Naive thymus-derived CD4-positive, alpha-beta T cell (primary cell): ENCODE data around the gene GANAB. TPM values are rescaled to one million over a fixed set of nuclear protein-coding genes. Genes with fewer than 3 reads are reported as not detected.
A peak's percentile ranks its signal among the peaks of the same experiment; 100 is the strongest.

ENCODE experiments used
- ATAC-seq: fragments of 150-1000 bp; cut with Tn5 transposase; 2 replicates; pipeline ENCODE4 v1.10.0; 2021; ENCODE audit warnings: mild to moderate bottlenecking, moderate library complexity
- CTCF ChIA-PET: fragments of 350-600 bp; sonication (Branson Sonifier 250); formaldehyde crosslinking; loops from one replicate; lab custom pipeline; 2021; ENCODE audit warnings: antibody characterized with exemption; lab: Charles Lee
- POLR2A ChIA-PET: fragments of 350-600 bp; sonication (Branson Sonifier 250); formaldehyde crosslinking; loops from one replicate; lab custom pipeline; 2021; ENCODE audit warnings: antibody characterized with exemption, inconsistent platforms; lab: Charles Lee
- DNase-seq, 9 donors: peaks; one replicate each; pipeline versions ENCODE4 v3.0.0 to v3.0.0-alpha.2; 2020 to 2022; ENCODE audit warnings: mixed read lengths in 1 of 9
- H3K27ac ChIP-seq: one replicate; pipeline ENCODE4 v1.7.0; 2013; ENCODE audit warnings: mild to moderate bottlenecking, low read depth, low read length, moderate library complexity
- H3K27me3 ChIP-seq, 2 donors: one replicate each; pipeline ENCODE4 v1.7.0; 2013; ENCODE audit warnings: low read length in 2 of 2, mild to moderate bottlenecking in 2 of 2, moderate library complexity in 2 of 2; ENCODE audit not compliant: control insufficient read depth in 2 of 2, insufficient read depth in 2 of 2
- H3K36me3 ChIP-seq, 3 experiments: 1 replicate in 2 of 3; 2 replicates in 1 of 3; pipeline ENCODE4 v1.7.0; 2013; ENCODE audit warnings: low read length in 3 of 3, mild to moderate bottlenecking in 3 of 3, moderate library complexity in 1 of 3; ENCODE audit not compliant: insufficient read depth in 3 of 3, control insufficient read depth in 2 of 3
- H3K4me1 ChIP-seq, 2 donors: one replicate each; pipeline ENCODE4 v1.7.0; 2013; ENCODE audit warnings: low read length in 2 of 2, mild to moderate bottlenecking in 2 of 2, moderate library complexity in 1 of 2; ENCODE audit not compliant: control insufficient read depth in 2 of 2, insufficient read depth in 2 of 2
- H3K4me3 ChIP-seq: 2 replicates; pipeline ENCODE4 v1.7.0; 2013; ENCODE audit warnings: mild to moderate bottlenecking, low read length
- H3K9me3 ChIP-seq, 3 experiments: 1 replicate in 2 of 3; 2 replicates in 1 of 3; pipeline ENCODE4 v1.7.0; 2013; ENCODE audit warnings: low read length in 3 of 3; ENCODE audit not compliant: control insufficient read depth in 2 of 3
- H3K27ac Mint-ChIP-seq, 9 donors: one replicate each; pipeline ENCODE4 v1.8.0; 2020 to 2022; ENCODE audit warnings: mixed read lengths in 9 of 9, mild to moderate bottlenecking in 8 of 9, moderate library complexity in 5 of 9, inconsistent platforms in 2 of 9
- H3K27me3 Mint-ChIP-seq, 5 donors: one replicate each; pipeline ENCODE4 v1.8.0; 2021 to 2022; ENCODE audit warnings: mixed read lengths in 5 of 5, mild to moderate bottlenecking in 1 of 5
- H3K36me3 Mint-ChIP-seq, 5 donors: one replicate each; pipeline ENCODE4 v1.8.0; 2020 to 2022; ENCODE audit warnings: mixed read lengths in 5 of 5, mild to moderate bottlenecking in 3 of 5, inconsistent platforms in 1 of 5
- H3K4me1 Mint-ChIP-seq, 7 donors: one replicate each; pipeline ENCODE4 v1.8.0; 2020 to 2022; ENCODE audit warnings: mixed read lengths in 7 of 7, mild to moderate bottlenecking in 3 of 7, inconsistent platforms in 1 of 7
- H3K4me3 Mint-ChIP-seq, 10 donors: one replicate each; pipeline ENCODE4 v1.8.0; 2020 to 2022; ENCODE audit warnings: mild to moderate bottlenecking in 10 of 10, mixed read lengths in 10 of 10, moderate library complexity in 6 of 10, inconsistent platforms in 2 of 10
- H3K9me3 Mint-ChIP-seq, 11 donors: one replicate each; pipeline ENCODE4 v1.8.0; 2020 to 2022; ENCODE audit warnings: mixed read lengths in 11 of 11, mild to moderate bottlenecking in 4 of 11, inconsistent platforms in 1 of 11, moderate library complexity in 1 of 11
- intact Hi-C, 2 donors: fragments of 100-400 bp; cut with micrococcal nuclease; formaldehyde crosslinking; loops; one replicate each; pipeline ENCODE4 v1.15.1; 2023
- polyA plus RNA-seq, 2 donors: library from polyadenylated mRNA; unstranded; fragments of 300-500 nt; fragmentation: Illumina TruSeq; gene quantifications; one replicate each; pipeline ENCODE4 v1.2.3, GENCODE V29; 2021
- total RNA-seq, 6 experiments: library from RNA in 5 of 6; stranded (reverse) in 5 of 6; gene quantifications; 1 replicate in 5 of 6; 2 replicates in 1 of 6; pipeline ENCODE4 v1.2.3 and lab custom pipeline; 2021 to 2026

Gene GANAB
- total and polyA plus RNA-seq, 7 experiments from 2014 or later = 157 to 313 (median 217) TPM

GRCh38 chr11:62610814-62611704 is 35.4 kb downstream of the GANAB start:
- CTCF ChIA-PET = interaction anchor here (0.6 to 4.1 kb wide), 10 partner anchors 9 to 83 kb away, joined by 3 to 27 read pairs (median 4); partner anchors contain the start of genes B3GAT3, C11orf98, CSKMT and EEF1G

GRCh38 chr11:62610403-62610802 is 36.0 kb downstream of the GANAB start:
- ATAC-seq (no peak), DNase-seq (no peak)
- H3K4me3 Mint-ChIP-seq = peak overlapping the region; percentile 50 to 100 (median 82)
- peaks cover 0 to 54% (median 0%) of the 10 kb centered on the region in 3 experiments for H3K36me3 ChIP-seq
- H3K4me1 Mint-ChIP-seq = peaks cover 31 to 59% (median 52%) of the 10 kb centered on the region in 7 donors
- H3K27me3 ChIP-seq = no peaks in the 10 kb centered on the region
- no peaks in the 10 kb centered on the region for H3K27me3 Mint-ChIP-seq
- peaks cover 19 to 32% of the 10 kb centered on the region in 2 donors for H3K4me1 ChIP-seq
- no peaks in the 10 kb centered on the region for H3K9me3 ChIP-seq
- ChIA-PET POLR2A (interaction anchor here (1.0 to 12.0 kb wide), 13 partner anchors 11 to 231 kb away, joined by 3 to 219 read pairs (median 8); partner anchors contain the start of genes B3GAT3, C11orf98, CSKMT and HNRNPUL2), CTCF (interaction anchor here (0.6 to 4.1 kb wide), 6 partner anchors 10 to 246 kb away, joined by 3 to 27 read pairs (median 4); partner anchors contain the start of genes C11orf98, CSKMT and TUT1)
- no peaks in the 10 kb centered on the region for H3K9me3 Mint-ChIP-seq
- H3K27ac ChIP-seq = peak overlapping the region; percentile 92
- no peak overlapping the region for H3K4me3 ChIP-seq
- H3K36me3 Mint-ChIP-seq = peaks cover 0 to 25% (median 5%) of the 10 kb centered on the region in 5 donors
- peak overlapping the region in 8 of 9 donors; percentile 48 to 97 (median 75) for H3K27ac Mint-ChIP-seq
- intact Hi-C loops = loop anchor here in 1 of 2 donors (5.0 kb wide), 1 partner anchor 232 kb away; no protein-coding TSS in a partner anchor

More at GRCh38 chr11:62610814-62611704, 35.4 kb downstream of the GANAB start:
- no peak for ATAC-seq
- H3K4me3 ChIP-seq = peak overlapping the region; percentile 99
- H3K27ac Mint-ChIP-seq = peak overlapping the region; percentile 93 to 100 (median 97)
- no peaks in the 10 kb centered on the region for H3K27me3 ChIP-seq
- H3K4me1 ChIP-seq = peaks cover 19 to 32% of the 10 kb centered on the region in 2 donors
- H3K4me1 Mint-ChIP-seq = peaks cover 31 to 59% (median 51%) of the 10 kb centered on the region in 7 donors
- no peaks in the 10 kb centered on the region for H3K9me3 ChIP-seq
- H3K27ac ChIP-seq = peak overlapping the region; percentile 92
- POLR2A ChIA-PET = interaction anchor here (0.8 to 12.0 kb wide), 18 partner anchors 10 to 245 kb away, joined by 3 to 219 read pairs (median 8); partner anchors contain the start of genes B3GAT3, C11orf98, CSKMT and EEF1G
- H3K36me3 Mint-ChIP-seq = peaks cover 0 to 25% (median 5%) of the 10 kb centered on the region in 5 donors
- peaks cover 0 to 51% (median 0%) of the 10 kb centered on the region in 3 experiments for H3K36me3 ChIP-seq
- no peaks in the 10 kb centered on the region for H3K9me3 Mint-ChIP-seq
- no peaks in the 10 kb centered on the region for H3K27me3 Mint-ChIP-seq
- intact Hi-C loops = loop anchor here in 1 of 2 donors (5.0 kb wide), 1 partner anchor 231 kb away; no protein-coding TSS in a partner anchor
- peak overlapping the region; percentile 89 to 100 (median 96) for H3K4me3 Mint-ChIP-seq
- no peak for DNase-seq

- no peaks in the 10 kb centered on the region for H3K9me3 ChIP-seq
- H3K27ac ChIP-seq = no peak overlapping the region
- peaks cover 19 to 32% of the 10 kb centered on the region in 2 donors for H3K4me1 ChIP-seq
- no peaks in the 10 kb centered on the region for H3K27me3 ChIP-seq
- no peak for DNase-seq
- Mint-ChIP-seq H3K27me3 (no peaks in the 10 kb centered on the region), H3K27ac (peak overlapping the region in 5 of 9 donors; percentile 18 to 72 (median 56)), H3K4me1 (peaks cover 28 to 56% (median 47%) of the 10 kb centered on the region in 7 donors), H3K4me3 (peak overlapping the region in 3 of 10 donors; percentile 7 to 34 (median 10)), H3K9me3 (no peaks in the 10 kb centered on the region), H3K36me3 (peaks cover 0 to 27% (median 9%) of the 10 kb centered on the region in 5 donors)
- ATAC-seq = no peak
- no peak overlapping the region for H3K4me3 ChIP-seq
- ChIA-PET POLR2A (interaction anchor here (0.6 to 12.0 kb wide), 10 partner anchors 11 to 223 kb away, joined by 3 to 219 read pairs (median 6); partner anchors contain the start of genes B3GAT3, C11orf98, CSKMT and INTS5), CTCF (interaction anchor here (1.7 kb wide), 1 partner anchor 46 kb away, joined by 6 read pairs; no protein-coding TSS in a partner anchor)
- peaks cover 0 to 59% (median 7%) of the 10 kb centered on the region in 3 experiments for H3K36me3 ChIP-seq
- intact Hi-C loops = no loop called here
These were observed 37.6 kb downstream of the GANAB start for GRCh38 chr11:62608776-62609175.

- H3K27ac ChIP-seq = no peak overlapping the region
- no peaks in the 10 kb centered on the region for H3K9me3 ChIP-seq
- no peak for DNase-seq
- H3K4me3 Mint-ChIP-seq = peak overlapping the region in 1 of 10 donors; percentile 19
- no peaks in the 10 kb centered on the region for H3K27me3 ChIP-seq
- ATAC-seq = no peak
- H3K4me1 ChIP-seq = peaks cover 19 to 28% of the 10 kb centered on the region in 2 donors
- H3K27ac Mint-ChIP-seq = peak overlapping the region in 6 of 9 donors; percentile 15 to 72 (median 44)
- H3K27me3 Mint-ChIP-seq = no peaks in the 10 kb centered on the region
- ChIA-PET POLR2A (interaction anchor here (0.6 to 12.0 kb wide), 11 partner anchors 10 to 248 kb away, joined by 3 to 219 read pairs (median 4); partner anchors contain the start of genes B3GAT3, C11orf98, CSKMT and GANAB), CTCF (interaction anchor here (0.6 kb wide), 1 partner anchor 1675 kb away, joined by 7 read pairs; no protein-coding TSS in a partner anchor)
- H3K36me3 Mint-ChIP-seq = peaks cover 0 to 31% (median 13%) of the 10 kb centered on the region in 5 donors
- peaks cover 36 to 64% (median 52%) of the 10 kb centered on the region in 7 donors for H3K4me1 Mint-ChIP-seq
- no peak overlapping the region for H3K4me3 ChIP-seq
- intact Hi-C loops = no loop called here
- H3K36me3 ChIP-seq = peaks cover 0 to 63% (median 7%) of the 10 kb centered on the region in 3 experiments
- no peaks in the 10 kb centered on the region for H3K9me3 Mint-ChIP-seq
These were observed 38.7 kb downstream of the GANAB start for GRCh38 chr11:62607714-62608113.

- ATAC-seq (no peak), DNase-seq (no peak)
- Mint-ChIP-seq H3K27ac (peak overlapping the region in 1 of 9 donors; percentile 32), H3K36me3 (peaks cover 0 to 31% (median 13%) of the 10 kb centered on the region in 5 donors), H3K9me3 (peaks cover 0 to 1% (median 0%) of the 10 kb centered on the region in 11 donors), H3K27me3 (no peaks in the 10 kb centered on the region), H3K4me1 (peaks cover 36 to 58% (median 51%) of the 10 kb centered on the region in 7 donors), H3K4me3 (no peak overlapping the region)
- ChIA-PET POLR2A (interaction anchor here (0.5 to 12.0 kb wide), 3 partner anchors 8 to 123 kb away, joined by 4 to 219 read pairs (median 5); partner anchors contain the start of genes MTA2 and TUT1), CTCF (interaction anchor here (0.6 kb wide), 1 partner anchor 267 kb away, joined by 3 read pairs; no protein-coding TSS in a partner anchor)
- Histone ChIP-seq H3K9me3 (no peaks in the 10 kb centered on the region), H3K27me3 (no peaks in the 10 kb centered on the region), H3K4me1 (peaks cover 10 to 19% of the 10 kb centered on the region in 2 donors), H3K4me3 (no peak overlapping the region), H3K27ac (no peak overlapping the region), H3K36me3 (peaks cover 0 to 68% (median 7%) of the 10 kb centered on the region in 3 experiments)
- intact Hi-C loops = no loop called here
These were observed 40.5 kb downstream of the GANAB start for GRCh38 chr11:62605902-62606301.
